Transverse colon (tissue), 4 donors: ENCODE measurements around the gene PAQR7. TPM values are rescaled to one million over a fixed set of nuclear protein-coding genes. Genes with fewer than 3 reads are reported as not detected.
A peak's percentile ranks its signal among the peaks of the same experiment; 100 is the strongest.

Experiments used
- DNase-seq: peaks from one replicate; pipeline ENCODE4 v3.0.0-alpha.2; 2019
- H3K27ac ChIP-seq, 4 donors: fragments of 200-600 bp; sonication (generic); 2 replicates each; pipeline ENCODE4 v1.5.1; 2016 to 2018; ENCODE audit warnings: inconsistent platforms in 4 of 4
- H3K27me3 ChIP-seq: fragments of 200-600 bp; sonication (generic); 2 replicates; pipeline ENCODE4 v1.5.1; 2017; ENCODE audit warnings: inconsistent platforms
- H3K36me3 ChIP-seq, 4 donors: fragments of 200-600 bp; sonication (generic); 2 replicates each; pipeline ENCODE4 v1.5.1; 2017 to 2019; ENCODE audit warnings: inconsistent platforms in 4 of 4
- H3K4me1 ChIP-seq, 4 donors: fragments of 200-600 bp; sonication (generic); 2 replicates each; pipeline ENCODE4 v1.5.1; 2017 to 2020; ENCODE audit warnings: inconsistent platforms in 4 of 4
- H3K4me3 ChIP-seq, 4 donors: fragments of 200-600 bp; sonication (generic); 1 replicate in 1 of 4; 2 replicates in 3 of 4; pipeline versions ENCODE4 v1.5.1 to v1.6.1; 2017 to 2019; ENCODE audit warnings: inconsistent platforms in 4 of 4
- H3K9me3 ChIP-seq, 2 donors: fragments of 200-600 bp; sonication (generic); 2 replicates each; pipeline ENCODE4 v1.5.1; 2017 to 2019; ENCODE audit warnings: inconsistent platforms in 2 of 2
- CTCF ChIP-seq, 5 experiments: fragments of 200-600 bp in 3 of 5; fragments of 450-650 bp in 2 of 5; sonication (generic) in 3 of 5; IDR thresholded peaks; 1 replicate in 2 of 5; 2 replicates in 3 of 5; pipeline ENCODE4 v1.5.1; 2016 to 2017; ENCODE audit warnings: antibody characterized with exemption in 5 of 5, inconsistent platforms in 3 of 5, mild to moderate bottlenecking in 2 of 5, moderate library complexity in 1 of 5
- EP300 ChIP-seq: sonication (generic); formaldehyde crosslinking; IDR thresholded peaks from one replicate; pipeline ENCODE4 v1.6.1; 2017; ENCODE audit warnings: antibody characterized with exemption, low read depth
- POLR2A ChIP-seq: fragments of 450-650 bp; IDR thresholded peaks from one replicate; pipeline ENCODE4 v1.6.1; 2016; ENCODE audit warnings: antibody characterized with exemption, mild to moderate bottlenecking, moderate library complexity
- POLR2AphosphoS5 ChIP-seq, 3 donors: sonication (generic); formaldehyde crosslinking; IDR thresholded peaks; one replicate each; pipeline ENCODE4 v1.6.1; 2016; ENCODE audit warnings: antibody characterized with exemption in 3 of 3
- WGBS, 2 donors: methylation state at CpG; one replicate each; pipeline ENCODE4 v1.1.5; 2018; ENCODE audit warnings: low coverage in 1 of 2; 5-methylcytosine and 5-hydroxymethylcytosine counted together
- in situ Hi-C, 4 donors: fragments of 200-750 bp; cut with MboI; loops; one replicate each; pipeline versions ENCODE4 v1.15.0 to v1.15.1; 2017; ENCODE audit warnings: low sequenced_read_pairs in 3 of 4, low pct_ligation_motif_present in 1 of 4, low pct_unique_long_range_greater_than_20kb in 1 of 4
- intact Hi-C: fragments of 100-400 bp; cut with DNase I; formaldehyde crosslinking; loops from one replicate; pipeline ENCODE4 v1.15.1; 2023; ENCODE audit warnings: low total_unique reads
- total RNA-seq, 4 donors: library from RNA; depleted of rRNA; stranded (reverse); fragments of >200 nt; gene quantifications; one replicate each; pipeline ENCODE4 v1.1.0, GENCODE V29; 2016

Gene PAQR7
- total RNA-seq, 4 donors from 2014 or later, result 2.0 to 2.4 (median 2.4) TPM; not detected in 1

- Histone ChIP-seq H3K4me3 (no peak overlapping the region), H3K4me1 (peaks cover 14 to 40% (median 29%) of the 10 kb centered on the region in 4 donors), H3K36me3 (no peaks in the 10 kb centered on the region), H3K27ac (peak overlapping the region in 1 of 4 donors; percentile 73), H3K27me3 (no peaks in the 10 kb centered on the region), H3K9me3 (no peaks in the 10 kb centered on the region)
- DNase-seq, result no peak
- intact Hi-C loops, result no loop called here
- WGBS, 2 donors, result 87 to 89% methylated on average over 2 of the region's 2 CpGs
- in situ Hi-C loops, result no loop called here
- no peak for TF ChIP-seq POLR2A
Observed at GRCh38 chr1:25876693-25877077, 1.2 kb upstream of the PAQR7 start.

GRCh38 chr1:25875856-25876692 lies 566 bp upstream of the PAQR7 start:
- no peak for DNase-seq
- peak overlapping the region; percentile 73 to 79 (median 76) for H3K27ac ChIP-seq
- H3K36me3 ChIP-seq, result no peaks in the 10 kb centered on the region
- H3K9me3 ChIP-seq, result no peaks in the 10 kb centered on the region
- no peaks in the 10 kb centered on the region for H3K27me3 ChIP-seq
- H3K4me1 ChIP-seq, result peaks cover 15 to 46% (median 35%) of the 10 kb centered on the region in 4 donors
- peak overlapping the region; percentile 12 to 62 (median 54) for H3K4me3 ChIP-seq
- in situ Hi-C loops, result no loop called here
- no peak for TF ChIP-seq POLR2AphosphoS5 (IDR thresholded peaks at IDR 0.05)
- no peak for TF ChIP-seq POLR2A
- TF ChIP-seq EP300, result no peak
- no peak for TF ChIP-seq CTCF (IDR thresholded peaks at IDR 0.05)
- 28% methylated on average over 31 of the region's 32 CpGs; no CpG with 5 or more reads in 1 of the 2 donors for WGBS, 2 donors
- intact Hi-C loops, result no loop called here

GRCh38 chr1:25874635-25875153 lies 814 bp downstream of the PAQR7 start:
- Histone ChIP-seq H3K36me3 (no peaks in the 10 kb centered on the region), H3K4me3 (peak overlapping the region; percentile 44 to 62 (median 54)), H3K27me3 (no peaks in the 10 kb centered on the region), H3K9me3 (no peaks in the 10 kb centered on the region), H3K4me1 (peaks cover 15 to 51% (median 38%) of the 10 kb centered on the region in 4 donors), H3K27ac (peak overlapping the region; percentile 73 to 79 (median 76))
- in situ Hi-C loops (no loop called here), intact Hi-C loops (no loop called here)
- WGBS, 2 donors, result 14 to 27% methylated on average over 4 to 8 of the region's 8 CpGs
- TF ChIP-seq POLR2A, result no peak
- TF ChIP-seq CTCF (IDR thresholded peaks at IDR 0.05), result no peak
- no peak for DNase-seq

- in situ Hi-C loops (no loop called here), intact Hi-C loops (no loop called here)
- Histone ChIP-seq H3K27ac (peak overlapping the region in 3 of 4 donors; percentile 73 to 77 (median 75)), H3K4me1 (peaks cover 15 to 51% (median 38%) of the 10 kb centered on the region in 4 donors), H3K9me3 (no peaks in the 10 kb centered on the region), H3K4me3 (peak overlapping the region in 2 of 4 donors; percentile 50 to 62), H3K36me3 (no peaks in the 10 kb centered on the region), H3K27me3 (no peaks in the 10 kb centered on the region)
- no peak for DNase-seq
- TF ChIP-seq CTCF (IDR thresholded peaks at IDR 0.05) (no peak), POLR2A (no peak), POLR2AphosphoS5 (IDR thresholded peaks at IDR 0.05) (no peak), EP300 (no peak)
- 91% methylated on average over 3 of the region's 3 CpGs; no CpG with 5 or more reads in 1 of the 2 donors for WGBS, 2 donors
Observed at GRCh38 chr1:25874209-25874608, 1.3 kb downstream of the PAQR7 start.
